GM12801 (cell line): ENCODE measurements around the gene AKR1B1.

Source experiments
- CTCF ChIP-seq: IDR thresholded peaks from one replicate; pipeline ENCODE4 v1.5.1; 2011; ENCODE audit warnings: control low read depth; ENCODE audit not compliant: insufficient read length; ENCODE audit errors: extremely low read depth

AKR1B1 gene

DNA sequence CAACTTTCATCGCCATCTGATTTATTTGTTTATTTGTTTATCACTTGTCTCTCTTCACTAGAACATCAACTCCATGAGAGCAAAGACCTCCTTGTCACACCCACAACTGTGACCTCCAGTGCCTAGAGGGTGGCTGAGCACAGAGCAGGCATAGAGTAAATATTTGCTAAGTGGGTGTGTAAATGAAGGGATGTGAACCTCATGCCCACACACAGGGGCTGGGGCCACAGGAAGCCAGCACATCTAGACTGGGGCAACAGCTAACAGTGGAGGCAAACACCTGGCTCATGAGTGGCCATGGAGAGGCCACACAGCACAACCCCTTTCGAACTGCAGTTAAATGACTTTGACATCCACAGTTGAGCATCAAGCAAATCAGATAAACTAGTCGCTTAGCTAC is 39.8 kb downstream of the AKR1B1 start:
- no peak for TF ChIP-seq CTCF

GRCh38 chr7:134415700-134416099 is 43.2 kb downstream of the AKR1B1 start:
- no peak for TF ChIP-seq CTCF

DNA sequence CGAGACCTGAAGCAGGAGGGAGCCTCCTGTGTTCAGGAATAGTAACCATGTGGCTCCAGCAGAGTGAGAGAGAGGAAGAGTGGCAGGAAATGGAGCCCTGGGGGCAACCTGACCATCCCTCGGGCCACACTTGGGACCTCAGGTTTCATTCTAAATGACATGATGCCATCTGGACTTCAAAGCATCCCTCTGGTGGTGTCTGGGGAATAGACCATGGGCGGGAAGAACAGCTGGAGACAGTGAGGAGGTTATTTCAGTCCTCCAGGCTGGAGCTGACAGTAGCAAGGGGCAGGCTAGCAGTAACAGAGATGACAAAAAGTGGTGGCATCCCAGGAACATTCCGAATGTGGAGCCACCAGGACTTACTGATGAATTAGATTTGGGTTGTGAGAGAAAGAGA is 44.8 kb downstream of the AKR1B1 start:
- no peak for TF ChIP-seq CTCF

- TF ChIP-seq CTCF: no peak
Measured at GRCh38 chr7:134407311-134407710, 51.6 kb downstream of the AKR1B1 start.

GRCh38 chr7:134406431-134406830 is 52.5 kb downstream of the AKR1B1 start:
- TF ChIP-seq CTCF: no peak

DNA sequence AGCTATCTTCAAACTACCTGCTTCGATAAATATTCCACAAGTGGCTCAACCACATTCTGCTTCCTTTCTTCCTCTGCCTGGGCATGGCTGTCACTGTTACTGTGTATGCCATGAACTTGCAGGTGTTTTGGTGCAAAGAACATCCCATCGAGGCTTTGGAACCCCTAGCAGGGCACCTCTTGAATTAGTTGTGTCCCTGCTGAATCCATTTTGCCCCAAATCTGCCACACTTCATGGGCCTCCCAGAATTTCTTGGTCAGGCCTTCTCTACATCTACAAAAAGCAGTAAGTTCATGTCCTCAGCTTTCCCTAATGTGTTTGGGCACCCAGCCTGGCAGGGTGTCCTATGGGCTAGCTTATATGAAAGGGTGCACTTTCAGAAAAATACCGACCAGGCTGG is 53.6 kb downstream of the AKR1B1 start:
- no peak for TF ChIP-seq CTCF

GRCh38 chr7:134403062-134403461 is 55.8 kb downstream of the AKR1B1 start:
- no peak for TF ChIP-seq CTCF

DNA sequence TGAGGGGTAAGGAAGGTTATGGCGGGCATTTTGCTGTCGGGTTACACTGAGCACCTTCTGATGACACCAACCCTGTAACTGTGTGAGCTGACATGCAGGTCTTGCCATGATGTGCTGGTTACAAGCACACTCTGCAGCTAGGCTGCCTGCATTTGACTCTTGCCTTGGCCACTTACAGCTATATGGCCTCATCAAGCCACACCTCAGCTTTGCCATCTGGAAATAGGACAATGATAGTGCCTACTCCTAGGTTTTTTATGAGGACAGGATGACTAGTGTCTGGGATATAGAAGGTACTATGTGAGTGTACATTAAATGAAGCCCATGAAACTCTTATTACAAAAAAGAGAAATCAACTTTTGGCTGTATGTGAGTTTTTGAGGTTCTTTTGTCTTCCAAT is 58.0 kb downstream of the AKR1B1 start:
- TF ChIP-seq CTCF: no peak
